A172 (cell line): ENCODE results near the gene ZNF710. TPM values are rescaled to one million over a fixed set of nuclear protein-coding genes. Genes with fewer than 3 reads are reported as not detected.

Experiments used
- DNase-seq: peaks from one replicate; pipeline ENCODE4 v3.0.0-alpha.2; 2015; ENCODE audit warnings: low spot score
- total RNA-seq: library from RNA; depleted of rRNA; stranded (reverse); fragments of >200 nt; shearing (Covaris generic); gene quantifications from 2 replicates; pipeline ENCODE4 v1.2.3, GENCODE V29; 2014

The ZNF710 gene
- total RNA-seq, 1 experiment from 2014 or later, result 6.2 TPM

DNA sequence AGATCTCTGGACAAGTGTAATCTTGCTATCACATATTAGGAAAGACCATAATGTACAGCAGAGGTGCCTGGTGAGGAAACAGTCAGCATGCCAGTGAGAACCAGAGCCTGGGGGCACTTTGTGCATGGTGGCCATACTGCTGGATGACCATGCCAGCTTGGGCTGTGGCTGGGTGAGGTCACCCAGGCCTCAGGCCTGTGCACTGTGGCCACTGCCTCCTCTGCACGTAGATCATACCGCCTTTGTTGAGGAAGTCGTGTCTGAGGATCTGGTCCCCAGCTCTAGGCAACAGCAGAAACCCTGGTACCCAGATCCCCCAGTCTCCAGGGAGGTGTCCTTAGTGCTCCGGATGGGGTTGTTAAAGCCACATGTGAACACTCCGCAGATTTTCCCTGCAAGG lies 38.9 kb downstream of the ZNF710 start:
- no peak for DNase-seq

DNA sequence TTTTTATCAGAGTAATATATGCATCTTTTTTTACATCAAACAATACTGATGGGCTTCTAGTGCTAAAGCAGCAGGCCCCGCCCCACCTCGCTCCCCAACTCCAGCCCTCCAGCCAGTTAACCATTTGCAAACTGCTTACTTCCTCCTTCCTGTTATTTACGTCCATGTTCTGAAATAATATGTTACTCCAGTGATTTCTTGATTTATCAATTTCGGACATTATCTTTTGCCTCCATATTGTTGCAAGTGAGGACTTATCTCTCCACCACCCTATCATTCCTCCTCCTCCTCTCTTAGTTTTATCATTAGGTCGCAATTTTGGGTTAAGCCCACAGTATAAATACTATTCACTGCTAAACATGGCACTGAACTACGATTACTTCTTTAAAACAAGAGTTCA lies 39.5 kb downstream of the ZNF710 start:
- DNase-seq, result no peak

DNA sequence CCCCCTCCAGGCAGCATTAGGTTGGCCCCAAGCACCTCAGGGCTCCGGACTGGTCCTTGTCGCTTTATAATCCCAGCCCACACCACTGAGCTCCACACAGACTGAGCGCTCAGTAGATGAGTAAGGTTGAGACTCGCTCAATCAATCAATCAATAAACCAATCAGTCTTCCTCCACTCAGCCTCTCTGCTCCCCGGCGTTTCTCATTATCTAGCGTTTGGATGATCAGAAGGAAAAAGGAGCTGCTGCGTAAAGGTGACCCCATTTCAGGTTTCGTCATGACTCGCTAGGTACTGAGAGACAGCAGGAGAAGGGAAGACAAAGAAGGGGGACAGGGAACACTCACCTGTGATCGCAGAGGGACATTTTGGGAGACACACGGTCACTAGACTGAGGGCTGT lies 41.2 kb downstream of the ZNF710 start:
- no peak for DNase-seq

DNA sequence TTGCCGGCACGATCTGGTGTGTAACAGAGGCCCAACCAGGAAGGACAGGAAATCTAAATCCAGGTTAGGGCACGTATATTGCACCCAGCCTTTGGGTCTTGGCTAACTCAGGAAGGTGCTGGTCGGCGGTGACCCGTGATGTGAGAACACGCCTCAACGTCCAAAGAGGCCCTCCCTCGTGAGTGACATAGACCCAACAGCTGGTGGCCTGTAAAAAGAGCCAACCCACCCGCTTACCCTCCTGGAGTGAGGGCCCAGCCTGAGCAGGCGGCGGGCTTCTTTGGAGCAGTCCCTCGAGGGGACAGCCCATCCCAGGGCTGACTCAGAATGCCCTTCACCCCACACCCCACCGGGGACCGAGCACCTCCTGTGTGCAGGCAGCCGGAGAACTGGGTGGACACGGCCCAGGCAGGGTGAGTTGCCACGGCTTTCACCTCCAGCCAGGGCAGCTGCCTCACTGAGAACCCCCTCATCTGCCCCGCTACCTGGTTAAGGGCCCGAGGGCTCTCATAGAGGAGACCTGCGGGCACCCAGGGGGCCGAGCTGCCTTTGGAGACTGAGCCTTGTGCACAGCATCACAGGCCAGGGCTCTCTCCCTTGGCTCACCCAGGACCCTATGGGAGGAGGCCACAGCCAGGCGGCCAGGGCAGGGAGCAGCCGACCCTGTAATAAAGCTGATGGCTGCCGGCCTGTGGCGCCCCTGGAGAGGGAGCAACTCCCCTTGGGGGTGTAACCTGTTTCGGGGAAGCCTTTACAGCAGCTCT lies 41.8 kb downstream of the ZNF710 start:
- no peak for DNase-seq

DNA sequence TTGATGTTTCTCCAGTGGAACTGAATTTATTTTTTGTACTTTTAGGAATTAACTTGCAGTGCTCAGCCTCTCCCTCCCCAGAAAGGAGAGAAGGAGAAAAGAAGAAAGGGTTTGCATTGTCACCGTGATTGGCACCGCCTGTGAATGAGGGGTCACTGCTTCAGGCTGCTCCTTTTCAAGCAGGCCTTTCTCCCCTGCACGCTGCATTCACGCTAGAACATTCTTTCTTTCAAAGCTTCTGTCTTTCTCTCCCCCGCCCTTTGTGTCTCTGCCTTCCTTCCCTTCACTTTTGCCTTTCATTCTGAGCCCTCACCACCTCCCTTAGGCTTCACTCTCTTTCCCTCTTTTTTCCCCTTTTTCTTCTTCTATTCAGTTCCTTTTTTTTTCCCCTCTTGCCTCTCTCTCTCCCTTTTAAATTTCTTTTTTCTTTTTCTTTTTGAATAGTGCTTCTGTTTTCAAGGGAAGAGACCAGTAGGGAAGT lies 42.4 kb downstream of the ZNF710 start:
- no peak for DNase-seq

DNA sequence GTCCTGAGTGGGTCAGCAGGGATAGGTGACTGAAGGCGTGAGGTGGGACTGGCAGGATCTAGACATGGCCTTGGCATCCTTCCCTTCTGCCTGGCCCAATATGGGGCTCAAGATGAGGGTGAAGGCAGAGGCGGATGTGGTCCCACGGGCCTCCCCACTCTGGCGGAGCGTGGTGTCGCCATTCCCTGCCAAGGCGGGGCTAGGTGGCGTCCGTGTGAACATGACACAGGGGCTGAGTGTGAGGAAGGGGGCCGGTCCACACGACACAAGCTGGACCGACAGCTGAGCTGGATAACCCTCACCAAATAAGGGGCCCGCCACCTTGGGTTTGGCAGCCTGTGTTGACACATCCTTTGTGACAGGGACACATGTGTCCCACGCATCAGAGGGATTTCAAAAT lies 43.1 kb downstream of the ZNF710 start:
- no peak for DNase-seq

DNA sequence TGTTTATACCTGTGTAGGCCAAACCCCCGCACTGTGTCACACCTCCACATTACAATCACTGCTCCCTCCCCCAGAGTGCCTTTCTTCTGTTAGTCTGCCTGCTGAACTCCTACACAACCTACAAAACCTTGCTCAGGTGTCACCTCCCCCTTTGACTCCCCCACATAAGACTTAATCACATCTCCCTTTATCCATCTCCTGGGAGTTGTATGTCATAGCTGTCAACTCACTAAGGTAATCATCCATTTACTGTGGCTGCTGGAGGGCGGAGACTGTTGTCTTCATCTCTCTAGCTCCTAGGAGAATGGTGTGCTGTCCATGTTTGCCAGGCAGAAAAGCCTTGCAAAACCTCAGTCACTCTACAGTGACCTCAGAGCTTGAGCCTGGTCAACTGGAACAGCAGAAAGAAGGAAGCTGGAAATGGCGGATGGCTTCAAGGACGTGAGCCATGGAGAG lies 43.8 kb downstream of the ZNF710 start:
- no peak for DNase-seq

DNA sequence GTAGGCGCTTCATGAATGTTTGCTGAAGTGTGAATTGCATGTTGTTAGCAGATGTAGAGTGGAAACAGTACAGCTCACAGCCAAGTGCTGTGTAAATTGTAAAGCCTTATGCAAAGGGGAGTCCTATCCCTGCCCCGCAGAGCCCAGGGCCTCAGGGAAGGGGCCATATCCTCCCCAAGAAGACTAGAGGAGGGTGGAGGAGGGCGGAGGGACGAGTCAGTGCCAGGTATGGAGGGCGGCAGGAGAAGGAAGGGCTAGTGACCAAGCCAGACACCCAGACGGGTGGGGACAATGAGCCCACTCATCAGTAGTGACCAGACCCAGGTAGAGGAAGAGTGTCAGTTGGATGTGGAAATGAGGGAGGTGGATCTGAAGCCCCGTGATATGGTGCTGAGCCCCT lies 45.2 kb downstream of the ZNF710 start:
- no peak for DNase-seq

DNA sequence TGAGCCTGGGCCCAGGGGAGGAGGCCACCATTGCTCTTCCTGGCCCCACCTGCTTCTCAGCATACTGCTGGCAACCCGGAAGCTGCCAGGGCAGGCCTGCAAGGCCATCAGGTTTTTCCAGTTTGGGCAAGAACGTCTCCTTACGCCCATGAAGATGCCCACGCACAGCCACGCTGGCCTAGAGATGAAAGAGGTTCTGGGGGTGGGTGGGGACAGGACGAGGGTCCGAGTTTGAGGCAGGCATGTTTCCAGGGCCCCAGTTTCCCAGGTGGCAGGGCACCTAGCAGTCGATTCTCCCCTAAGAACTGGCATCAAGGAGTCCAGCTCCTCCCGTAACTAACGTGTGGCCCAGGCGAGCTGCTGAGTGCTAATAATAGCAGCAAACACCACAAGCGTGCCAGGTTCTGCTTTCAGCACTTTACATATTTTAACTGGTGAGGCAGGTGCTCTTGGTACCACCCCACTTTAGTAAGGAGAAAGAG lies 45.8 kb downstream of the ZNF710 start:
- no peak for DNase-seq

DNA sequence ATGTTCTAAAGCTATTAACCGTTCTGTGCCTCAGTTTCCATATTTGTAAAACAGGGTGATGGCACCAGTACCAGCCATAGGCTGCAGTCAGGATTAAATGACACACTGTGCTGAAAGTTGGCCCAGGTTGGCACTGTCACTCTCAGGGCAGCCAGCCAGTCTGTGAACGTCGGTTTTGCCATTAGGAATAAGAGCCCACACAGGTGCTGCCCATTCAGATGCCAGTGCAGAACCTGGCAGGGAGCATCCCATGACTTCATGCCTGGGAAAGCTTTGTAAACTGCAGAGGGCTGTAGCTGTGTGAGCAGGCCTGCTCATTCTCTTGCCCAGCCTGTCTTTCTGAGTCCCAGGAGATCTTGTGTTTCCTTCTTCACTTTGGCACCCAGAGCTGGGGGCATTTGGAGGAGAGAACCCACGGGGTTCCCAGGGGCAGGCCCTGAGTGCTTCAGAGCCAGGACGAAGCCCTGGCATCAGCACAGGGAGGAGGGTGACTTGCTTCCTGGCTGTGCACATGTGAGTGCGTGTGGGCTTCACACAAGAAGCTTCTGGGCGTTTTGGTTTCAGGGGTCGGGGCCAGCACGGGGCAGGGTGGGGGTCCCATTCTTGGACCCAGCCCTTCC lies 46.9 kb downstream of the ZNF710 start:
- DNase-seq, result no peak

DNA sequence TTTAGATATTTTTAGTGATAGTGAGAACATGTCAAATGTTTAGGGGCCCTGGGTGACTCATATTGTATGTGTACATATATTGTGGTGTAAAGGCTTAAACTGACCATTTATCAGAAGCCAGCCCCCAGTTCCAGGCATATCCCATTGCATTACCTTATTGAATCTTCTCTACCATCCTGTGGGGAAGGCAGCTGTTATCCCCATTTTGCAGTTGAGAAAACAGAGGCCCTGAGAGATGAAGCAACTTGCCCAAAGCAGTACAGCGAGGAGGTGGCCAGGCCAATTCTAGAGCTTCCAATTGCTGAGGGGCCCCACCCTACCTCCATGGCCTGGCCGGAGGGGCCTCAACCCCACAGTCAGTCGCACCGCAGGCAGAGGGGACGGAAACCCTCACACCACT lies 47.9 kb downstream of the ZNF710 start:
- no peak for DNase-seq

DNA sequence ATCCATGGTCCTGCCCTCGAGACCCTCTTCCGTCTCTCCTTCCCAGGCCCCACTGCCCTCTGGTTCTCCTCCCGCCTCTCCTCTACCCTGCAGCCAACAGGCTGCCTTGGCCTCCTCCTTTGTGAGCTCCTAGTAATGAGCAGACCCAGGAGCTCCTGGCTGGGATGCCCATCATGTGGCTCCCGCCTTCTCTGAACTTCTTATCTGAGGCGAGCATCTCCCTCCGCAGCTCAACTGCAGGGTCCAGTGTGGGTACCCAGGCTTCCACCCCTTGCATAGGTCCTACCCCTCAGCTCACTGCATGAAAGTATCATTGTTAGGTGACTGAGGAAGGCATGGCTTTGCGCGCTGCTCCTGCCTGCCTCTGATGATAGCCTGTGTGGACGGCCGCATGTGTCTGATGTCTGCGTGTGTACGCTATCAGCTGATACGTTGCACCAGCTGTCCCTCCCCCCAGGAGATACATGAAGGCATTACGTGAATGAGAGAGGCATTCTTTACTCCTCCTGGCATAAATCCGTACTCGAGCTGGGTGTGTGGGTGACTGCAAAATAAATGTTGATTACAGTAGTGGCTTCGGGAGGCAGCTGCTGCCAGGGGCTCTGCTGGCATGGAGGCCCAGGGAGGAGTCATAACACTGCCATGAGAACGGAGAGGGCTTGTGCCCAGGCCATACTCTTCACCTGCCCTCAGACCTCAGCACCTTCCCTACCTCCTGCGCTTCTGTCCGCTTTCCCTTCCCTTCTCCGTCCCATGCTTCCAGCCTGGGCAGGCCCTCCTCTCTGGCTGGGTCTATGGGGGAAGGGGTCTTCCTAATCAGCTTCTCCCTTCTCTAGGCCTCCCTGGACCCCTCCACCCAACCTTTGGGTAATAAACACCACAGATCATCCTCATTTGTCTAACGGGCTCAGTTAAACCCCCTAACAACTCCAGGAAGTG lies 48.8 kb downstream of the ZNF710 start:
- DNase-seq, result no peak

DNA sequence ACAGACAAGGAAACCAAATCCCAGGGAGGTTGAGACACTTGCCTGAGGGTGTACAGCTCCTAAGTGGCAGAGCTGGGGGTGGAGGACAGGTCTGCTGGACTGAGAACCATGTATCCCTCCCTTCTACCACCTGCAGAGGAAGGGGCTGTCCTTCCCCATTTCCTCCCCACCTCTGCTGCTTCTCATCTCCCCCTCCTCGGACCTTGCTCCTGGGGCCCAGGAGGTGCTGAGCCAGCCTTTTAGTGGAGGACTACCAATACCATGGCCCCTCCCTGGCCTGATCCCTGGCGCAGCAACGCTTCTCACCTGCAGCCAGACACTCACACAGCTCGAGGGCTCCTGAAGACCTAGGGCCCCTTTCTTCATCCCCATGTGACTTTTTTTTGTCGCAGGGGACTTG lies 50.8 kb downstream of the ZNF710 start:
- DNase-seq, result no peak

DNA sequence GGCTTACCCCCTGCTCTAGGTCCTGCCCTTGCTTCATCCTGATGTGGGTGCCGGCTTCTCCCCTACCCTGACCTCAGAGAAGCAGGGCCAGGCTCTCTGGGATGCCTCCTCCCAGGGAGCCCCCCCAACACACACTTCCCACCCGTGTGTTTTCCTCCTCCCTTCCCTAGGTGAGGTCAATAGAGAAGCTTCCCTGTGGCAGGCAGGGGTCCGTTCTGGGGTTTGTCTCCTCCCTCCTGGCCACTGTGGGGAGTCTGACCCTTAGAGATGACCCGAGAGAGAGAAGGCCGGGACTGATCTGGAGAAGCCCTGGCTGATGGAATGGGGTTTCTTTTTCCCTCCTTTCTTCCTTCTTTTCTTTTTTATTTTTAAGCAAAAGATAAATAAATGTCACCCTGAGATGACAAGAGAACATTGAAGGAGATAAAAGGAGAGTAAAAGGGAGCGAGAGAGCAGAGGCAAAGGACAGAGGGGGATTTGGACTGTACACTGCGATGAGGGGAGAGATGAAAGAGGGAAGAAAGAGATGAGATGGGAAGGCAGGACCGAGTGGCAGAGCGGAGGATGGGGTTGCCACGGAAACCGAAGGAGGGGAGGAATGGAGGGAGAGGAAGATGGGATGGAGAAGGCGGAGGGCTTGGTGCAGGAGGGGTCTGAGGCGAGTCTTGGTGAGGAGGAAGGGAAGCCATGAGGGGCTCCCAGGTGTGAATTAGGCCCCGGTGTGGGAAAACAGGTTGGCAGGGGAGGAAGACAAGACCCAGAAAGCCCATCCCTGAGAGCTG lies 52.8 kb downstream of the ZNF710 start:
- DNase-seq, result no peak

DNA sequence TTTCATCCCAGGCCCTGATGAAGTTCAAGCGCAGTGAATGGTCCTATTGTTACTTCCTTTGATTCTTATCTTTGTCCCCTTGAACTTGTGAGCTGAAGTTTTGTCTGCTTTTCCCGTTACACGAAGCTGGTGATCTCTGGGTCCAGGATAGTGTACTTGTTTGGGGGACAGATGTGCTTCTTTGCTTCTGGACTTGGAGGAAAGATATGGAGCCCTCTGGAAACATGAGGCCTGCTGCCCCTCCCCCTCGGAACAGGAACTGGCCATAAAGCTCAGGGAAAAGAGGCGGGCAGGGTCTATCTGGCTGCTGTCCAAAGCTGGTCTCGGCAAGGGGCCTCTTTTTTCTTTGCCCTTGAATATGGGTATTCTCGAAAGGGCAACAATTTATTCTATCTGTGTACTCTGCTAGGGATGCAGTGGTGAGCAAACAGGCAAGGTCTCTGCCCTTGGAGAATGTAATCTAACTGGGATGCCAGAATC lies 53.5 kb downstream of the ZNF710 start:
- no peak for DNase-seq

DNA sequence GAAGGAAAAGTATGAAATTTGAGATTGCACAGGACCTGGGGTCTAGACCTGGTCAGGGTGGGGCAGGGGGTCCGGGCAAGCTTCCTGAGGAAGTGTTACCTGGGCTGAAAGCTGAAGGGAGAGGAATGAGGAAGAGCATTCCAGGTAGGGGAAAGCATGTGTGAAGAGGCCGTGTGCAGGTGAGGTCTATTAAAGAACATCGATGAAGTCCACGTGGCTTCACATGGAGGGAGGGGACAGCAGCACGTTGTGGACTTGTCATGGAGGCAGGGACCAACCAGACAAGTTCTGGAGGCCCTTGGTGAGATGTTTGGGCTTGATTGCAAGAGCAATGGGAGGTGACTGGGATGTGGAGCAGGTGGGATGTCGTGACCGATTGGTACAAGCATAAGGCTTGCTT lies 54.1 kb downstream of the ZNF710 start:
- no peak for DNase-seq

DNA sequence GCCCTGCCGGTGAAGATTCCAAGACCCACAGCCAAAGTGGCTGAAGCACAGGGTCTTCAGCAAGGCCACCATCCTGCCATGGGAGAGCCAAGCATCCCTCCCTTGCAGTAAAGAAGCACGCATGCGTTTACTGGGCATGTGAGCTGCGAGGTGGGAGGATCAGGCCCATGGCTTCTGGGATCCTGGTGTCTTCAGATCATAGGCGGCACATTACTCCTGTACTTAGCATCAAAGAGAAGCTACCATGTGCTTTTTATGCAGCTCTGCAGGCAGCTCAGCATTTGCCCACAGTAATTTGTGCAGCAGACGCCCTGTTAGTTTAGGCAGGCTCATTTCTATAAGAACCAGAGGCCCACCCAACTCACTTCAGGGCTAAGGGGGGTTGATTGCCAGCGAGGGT lies 55.4 kb downstream of the ZNF710 start:
- no peak for DNase-seq

DNA sequence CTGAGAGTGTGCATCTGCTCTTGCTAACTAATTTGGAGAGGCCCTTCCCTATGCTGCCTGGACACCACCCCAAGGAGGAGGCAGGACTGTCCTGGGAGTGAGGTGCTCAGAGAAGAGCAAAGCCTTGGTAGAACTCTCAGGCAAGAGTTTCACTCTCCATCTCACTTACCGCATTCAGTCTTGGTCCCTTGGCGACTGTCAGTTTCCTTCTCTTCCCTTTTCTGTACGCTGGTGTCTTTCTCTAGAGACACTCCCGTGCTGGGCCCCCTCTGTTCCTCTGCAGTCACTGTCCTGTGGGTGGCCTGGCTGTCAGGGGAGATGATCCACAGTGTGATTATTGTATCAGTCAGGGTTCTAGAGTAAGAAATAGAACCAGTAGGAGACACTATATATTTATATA lies 57.2 kb downstream of the ZNF710 start:
- no peak for DNase-seq

DNA sequence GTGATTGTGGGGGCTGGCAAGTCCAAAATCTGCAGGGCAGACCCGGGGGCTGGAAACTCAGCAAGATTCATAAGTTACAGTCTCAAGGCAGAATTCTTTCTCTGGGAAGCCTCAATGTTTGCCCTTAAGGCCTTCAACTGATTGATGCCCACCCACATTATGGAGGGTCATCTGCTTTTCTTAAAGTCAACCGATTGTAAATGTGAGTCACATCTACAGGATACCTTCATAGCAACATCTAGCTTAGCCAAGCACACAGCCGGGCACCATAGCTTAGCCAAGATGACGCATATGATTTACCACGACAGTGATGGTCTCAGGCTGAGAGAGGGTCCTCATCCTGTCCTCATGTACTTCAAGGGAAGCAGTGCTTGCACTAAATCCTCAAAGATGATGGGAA lies 57.7 kb downstream of the ZNF710 start:
- DNase-seq, result no peak

DNA sequence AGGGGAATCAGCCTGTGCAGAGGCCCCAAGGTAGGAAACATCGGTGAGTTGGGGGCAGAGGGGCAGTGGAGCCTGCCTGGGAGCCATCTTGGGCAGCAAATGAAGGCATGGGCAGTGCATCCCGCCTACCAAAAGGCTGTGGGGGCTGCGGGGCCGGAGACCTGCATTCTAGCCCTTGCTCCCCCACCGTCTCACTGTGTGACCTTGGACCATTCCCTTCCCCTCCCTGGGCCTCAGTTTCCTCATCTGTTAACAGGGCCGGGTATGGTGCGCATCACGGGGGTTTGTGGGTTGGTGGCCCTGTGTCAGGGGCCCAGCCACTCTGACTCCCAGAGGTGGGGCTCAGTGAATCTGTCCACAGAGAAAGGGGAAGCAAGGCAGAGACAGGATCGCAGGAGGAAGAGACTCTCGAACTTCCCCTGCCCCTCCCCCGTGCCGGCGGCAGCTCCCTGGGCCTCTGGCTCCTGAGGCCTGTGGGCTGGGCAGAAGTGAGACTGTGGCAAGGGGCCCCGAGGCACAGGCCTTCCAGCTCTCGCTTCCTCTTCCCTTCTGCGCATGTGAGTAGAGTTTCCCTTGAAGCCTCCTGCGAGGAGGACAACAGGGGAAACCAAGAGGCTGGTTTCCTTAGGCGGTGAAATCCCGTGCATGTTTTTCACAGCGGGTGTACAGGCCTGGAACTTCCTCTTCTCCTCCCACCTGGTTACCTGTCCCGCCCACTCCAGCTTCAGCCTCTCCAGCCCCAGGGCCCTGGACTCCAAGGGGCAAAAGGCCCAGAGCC lies 58.3 kb downstream of the ZNF710 start:
- no peak for DNase-seq

DNA sequence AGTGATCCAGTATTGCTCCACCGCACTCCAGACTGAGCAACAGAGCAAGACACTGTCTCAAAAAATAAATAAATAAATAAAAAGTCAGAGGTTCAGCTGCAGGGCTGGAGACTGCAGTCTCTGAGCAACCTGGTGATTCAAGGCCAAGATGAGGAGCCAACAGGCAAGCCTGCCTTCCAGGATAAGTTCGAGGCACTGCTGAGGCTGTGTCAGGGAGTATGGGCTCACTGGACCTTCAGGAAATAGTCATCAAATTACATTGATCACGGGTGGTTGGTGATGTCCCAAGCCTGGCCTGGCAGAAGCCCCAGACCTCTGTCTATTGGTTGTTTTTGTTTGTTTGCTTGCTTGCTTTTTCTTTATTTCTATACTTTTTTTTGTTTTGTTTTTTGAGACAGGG lies 59.7 kb downstream of the ZNF710 start:
- no peak for DNase-seq
